Measurements from ENCODE around the gene ATG7.
A peak's percentile ranks its signal among the peaks of the same experiment; 100 is the strongest.

ATG7 gene

GRCh38 chr3:11351451-11351850, 79.3 kb downstream of the ATG7 start:
- DNase-seq (ENCODE audit: low spot score) (no peak), FAIRE-seq (no peak)

GRCh38 chr3:11356269-11356668, 84.1 kb downstream of the ATG7 start:
- FAIRE-seq (no peak), DNase-seq (ENCODE audit: low spot score) (no peak)

- DNase-seq (ENCODE audit: low spot score) (no peak), FAIRE-seq (no peak)
Observed at GRCh38 chr3:11362600-11362999, 90.4 kb downstream of the ATG7 start.

GRCh38 chr3:11363715-11364114, 91.5 kb downstream of the ATG7 start:
- DNase-seq (ENCODE audit: low spot score): no peak
- no peak for FAIRE-seq

- FAIRE-seq (no peak), DNase-seq (ENCODE audit: low spot score) (no peak)
Observed at GRCh38 chr3:11364181-11364580, 92.0 kb downstream of the ATG7 start.

- DNase-seq (ENCODE audit: low spot score): no peak
- FAIRE-seq: no peak
Observed at GRCh38 chr3:11367143-11367693, 95.0 kb downstream of the ATG7 start.

- no peak for FAIRE-seq
- no peak for DNase-seq (ENCODE audit: low spot score)
Observed at GRCh38 chr3:11370191-11370590, 98.0 kb downstream of the ATG7 start.

- no peak for FAIRE-seq
- DNase-seq (ENCODE audit: low spot score): no peak
Observed at GRCh38 chr3:11370966-11371365, 98.8 kb downstream of the ATG7 start.

GRCh38 chr3:11371747-11372146, 99.5 kb downstream of the ATG7 start:
- FAIRE-seq (no peak), DNase-seq (ENCODE audit: low spot score) (no peak)

- FAIRE-seq (no peak), DNase-seq (ENCODE audit: low spot score) (no peak)
Observed at GRCh38 chr3:11373235-11373634, 101.0 kb downstream of the ATG7 start.

- DNase-seq (ENCODE audit: low spot score): no peak
- no peak for FAIRE-seq
Observed at GRCh38 chr3:11373654-11374053, 101.5 kb downstream of the ATG7 start.

- DNase-seq (ENCODE audit: low spot score): no peak
- FAIRE-seq: no peak
Observed at GRCh38 chr3:11375333-11376088, 103.3 kb downstream of the ATG7 start.

- FAIRE-seq: no peak
Observed at GRCh38 chr3:11377719-11378118, 105.5 kb downstream of the ATG7 start.

GRCh38 chr3:11379238-11379823, 107.1 kb downstream of the ATG7 start:
- DNase-seq (ENCODE audit: low spot score) (peak; percentile 23), FAIRE-seq (no peak)

More at GRCh38 chr3:11377719-11378118, 105.5 kb downstream of the ATG7 start:
- no peak for DNase-seq (ENCODE audit: low spot score)

- DNase-seq (ENCODE audit: low spot score): no peak
- FAIRE-seq: no peak
Observed at GRCh38 chr3:11379824-11380701, 107.9 kb downstream of the ATG7 start.

GRCh38 chr3:11381141-11381540, 108.9 kb downstream of the ATG7 start:
- FAIRE-seq (no peak), DNase-seq (ENCODE audit: low spot score) (no peak)

GRCh38 chr3:11381563-11381962, 109.4 kb downstream of the ATG7 start:
- FAIRE-seq (no peak), DNase-seq (ENCODE audit: low spot score) (no peak)

GRCh38 chr3:11382146-11382745, 110.0 kb downstream of the ATG7 start:
- DNase-seq (ENCODE audit: low spot score): no peak
- FAIRE-seq: no peak

- no peak for DNase-seq (ENCODE audit: low spot score)
- FAIRE-seq: no peak
Observed at GRCh38 chr3:11384074-11384473, 111.9 kb downstream of the ATG7 start.

- no peak for DNase-seq (ENCODE audit: low spot score)
- no peak for FAIRE-seq
Observed at GRCh38 chr3:11385326-11385725, 113.1 kb downstream of the ATG7 start.

- no peak for FAIRE-seq
- DNase-seq (ENCODE audit: low spot score): no peak
Observed at GRCh38 chr3:11385891-11386290, 113.7 kb downstream of the ATG7 start.
